Measurements from ENCODE around the gene OR8H1.

OR8H1 gene

GRCh38 chr11:56292154-56292553, at the start of gene OR8H1:
Gene OR8H1 (minus strand): TSS chr11:56292254. CDS start chr11:56291062, 1,192 bp downstream.
- no peak for DNase-seq

DNA sequence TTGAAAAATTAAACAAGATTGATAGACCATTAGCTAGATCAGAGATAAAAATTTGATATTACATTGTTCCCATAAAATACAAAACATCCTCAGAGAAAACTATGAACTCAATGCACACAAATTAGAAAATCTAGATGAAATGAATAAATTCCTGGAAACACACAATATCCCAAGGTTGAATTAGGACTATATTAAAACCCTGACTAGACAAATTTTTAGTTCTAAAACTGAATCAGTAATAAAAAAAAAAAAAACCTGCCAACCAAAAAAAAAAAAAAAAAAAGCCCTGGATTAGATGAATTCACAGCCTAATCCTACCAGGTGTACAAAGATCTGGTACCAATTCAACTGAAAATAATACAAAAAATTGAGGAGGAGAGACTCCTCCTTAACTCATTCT, 48.2 kb upstream of the OR8H1 start:
- no peak for DNase-seq

DNA sequence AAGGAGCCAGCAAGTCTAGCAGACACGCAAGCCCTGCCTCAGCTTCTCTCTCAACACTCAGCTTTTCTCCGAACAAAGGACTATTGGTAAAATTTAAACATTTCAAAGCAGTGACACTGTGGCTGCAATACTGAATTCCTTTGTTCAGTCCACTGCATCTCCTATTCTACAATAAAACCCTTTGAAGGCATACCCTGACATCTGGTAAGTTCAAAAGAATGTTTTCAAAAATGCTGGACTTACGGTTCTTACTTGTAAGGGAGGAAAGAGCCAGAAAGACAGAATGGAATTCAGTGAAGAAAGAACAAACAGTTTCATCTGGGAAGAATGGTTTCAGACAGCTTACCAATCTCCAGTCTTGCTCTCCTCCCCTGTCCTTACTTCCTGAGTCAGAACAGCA, 41.1 kb upstream of the OR8H1 start:
- DNase-seq, result no peak

GRCh38 chr11:56331861-56332491, 39.9 kb upstream of the OR8H1 start:
- DNase-seq, result no peak

- DNase-seq, result no peak
These were observed 22.8 kb upstream of the OR8H1 start, which contains the start of gene OR8K3 for GRCh38 chr11:56314844-56315243. Gene OR8K3 (plus strand): TSS chr11:56315144. CDS start chr11:56318307, 3,163 bp downstream.

GRCh38 chr11:56307836-56308235, 15.8 kb upstream of the OR8H1 start:
- DNase-seq, result no peak

GRCh38 chr11:56296898-56297297, 4.8 kb upstream of the OR8H1 start:
- no peak for DNase-seq

- no peak for DNase-seq
These were observed 18.2 kb downstream of the OR8H1 start, which contains the start of gene OR5T1 for GRCh38 chr11:56273854-56274253. Gene OR5T1 (plus strand): TSS chr11:56274154. CDS start chr11:56275639, 1,485 bp downstream.

DNA sequence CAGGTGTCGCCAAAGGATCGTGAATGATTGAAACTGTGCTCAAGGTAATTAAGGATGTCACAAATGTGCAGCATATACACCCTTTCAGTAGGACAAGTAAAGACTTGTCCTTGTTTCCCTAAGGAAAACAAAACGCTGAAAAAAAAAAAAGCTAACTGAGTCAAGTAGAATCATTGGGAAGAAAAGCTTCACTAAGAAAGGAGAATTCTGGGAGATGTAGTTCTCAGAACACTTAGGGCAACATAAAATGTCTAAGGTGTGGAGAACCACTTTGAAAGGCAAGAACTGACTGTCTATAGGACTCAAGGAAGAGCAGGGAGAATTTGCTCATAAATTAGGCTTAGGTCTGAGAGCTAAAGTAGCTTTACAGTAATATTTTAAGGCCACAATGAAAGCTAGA, 21.0 kb downstream of the OR8H1 start:
- DNase-seq, result no peak

DNA sequence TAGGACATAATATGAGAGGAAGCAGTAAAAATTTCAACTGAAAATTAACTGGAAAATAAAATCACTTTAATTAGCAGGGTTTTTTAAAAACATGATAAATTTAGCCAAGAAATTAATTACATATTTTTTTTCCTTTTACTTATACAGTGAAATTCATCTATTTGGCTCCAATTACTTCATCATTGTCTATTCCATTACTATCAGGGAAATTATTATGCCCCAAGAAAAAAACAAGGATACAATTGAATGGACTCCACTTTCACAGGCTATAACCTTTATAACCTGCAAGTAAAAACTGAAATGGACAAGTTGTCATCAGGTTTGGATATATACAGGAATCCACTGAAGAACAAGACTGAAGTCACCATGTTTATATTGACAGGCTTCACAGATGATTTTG, 40.1 kb downstream of the OR8H1 start, which contains the start of gene OR5T3:
TSS of gene OR5T3 (plus strand) at position 301 of the 400 bp plus-strand sequence. CDS start at position 301, 0 bp downstream.
- DNase-seq, result no peak
